MM.1S (cell line): ENCODE measurements around the gene WT1.

Experiments used
- DNase-seq: peaks from one replicate; pipeline ENCODE4 v3.0.0-alpha.2; 2015
- H2AFZ ChIP-seq: fragments of 300-600 bp; sonication (generic); 2 replicates; pipeline ENCODE4 v1.6.0; 2016; ENCODE audit warnings: antibody characterized with exemption, low read length
- H3F3A ChIP-seq: fragments of 300-600 bp; sonication (generic); 2 replicates; pipeline ENCODE4 v1.6.1; 2016; ENCODE audit warnings: mild to moderate bottlenecking, antibody characterized with exemption, low read length, moderate library complexity, mixed read lengths; ENCODE audit not compliant: insufficient read depth
- H3K27ac ChIP-seq: fragments of 300-600 bp; sonication (generic); 2 replicates; pipeline ENCODE4 v1.5.1; 2016; ENCODE audit warnings: mild to moderate bottlenecking, low read length
- H3K27me3 ChIP-seq: fragments of 300-600 bp; sonication (generic); replicated peaks from 2 replicates; pipeline ENCODE4 v1.6.0; 2016; ENCODE audit warnings: low read length; ENCODE audit not compliant: insufficient read depth
- H3K36me3 ChIP-seq: fragments of 300-600 bp; sonication (generic); replicated peaks from 2 replicates; pipeline ENCODE4 v1.6.1; 2016; ENCODE audit warnings: mild to moderate bottlenecking, low read length, mixed read lengths; ENCODE audit not compliant: insufficient read depth
- H3K4me1 ChIP-seq: fragments of 300-600 bp; sonication (generic); 2 replicates; pipeline ENCODE4 v1.6.1; 2016; ENCODE audit warnings: low read length, mixed read lengths
- H3K4me2 ChIP-seq: fragments of 300-600 bp; sonication (generic); 2 replicates; pipeline ENCODE4 v1.6.0; 2016; ENCODE audit warnings: low read depth, low read length
- H3K4me3 ChIP-seq: fragments of 300-600 bp; sonication (generic); 2 replicates; pipeline ENCODE4 v1.5.1; 2016; ENCODE audit warnings: low read length, mixed read lengths
- H3K79me2 ChIP-seq: fragments of 300-600 bp; sonication (generic); 2 replicates; pipeline ENCODE4 v1.6.1; 2016; ENCODE audit warnings: mixed run types, low read length, mixed read lengths
- H3K9ac ChIP-seq: fragments of 300-600 bp; sonication (generic); 2 replicates; pipeline ENCODE4 v1.6.1; 2016; ENCODE audit warnings: low read length, mixed read lengths
- H3K9me2 ChIP-seq: fragments of 300-600 bp; sonication (generic); replicated peaks from 2 replicates; pipeline ENCODE4 v1.6.1; 2016; ENCODE audit warnings: mild to moderate bottlenecking, low read length, mixed read lengths; ENCODE audit not compliant: insufficient read depth
- H3K9me3 ChIP-seq: fragments of 300-600 bp; sonication (generic); replicated peaks from 2 replicates; pipeline ENCODE4 v1.6.1; 2016; ENCODE audit warnings: mild to moderate bottlenecking, low read length, mixed read lengths; ENCODE audit not compliant: insufficient read depth
- H4K20me1 ChIP-seq: fragments of 300-600 bp; sonication (generic); 2 replicates; pipeline ENCODE4 v1.6.1; 2016; ENCODE audit warnings: mild to moderate bottlenecking, low read length, moderate library complexity, mixed read lengths; ENCODE audit not compliant: insufficient read depth
- EZH2 ChIP-seq: fragments of 300-600 bp; sonication (generic); optimal IDR thresholded peaks from 2 replicates; pipeline ENCODE3; 2017; ENCODE audit warnings: low read depth, mild to moderate bottlenecking, antibody characterized with exemption, low read length, mixed read lengths
- EZH2phosphoT487 ChIP-seq: fragments of 300-600 bp; sonication (generic); IDR thresholded peaks from 2 replicates; pipeline ENCODE4 v1.6.1; 2018; ENCODE audit warnings: antibody characterized with exemption, low read length
- TF ChIP-seq, protein P1 (sequence below): fragments of 300-600 bp; sonication (generic); IDR thresholded peaks from 2 replicates; pipeline ENCODE4 v1.5.1; 2016; ENCODE audit warnings: antibody characterized with exemption, low read length, mixed read lengths

Gene WT1

GRCh38 chr11:32387411-32387810, 47.9 kb downstream of the WT1 start:
- no peaks in the 10 kb centered on the region for H3F3A ChIP-seq
- H3K27ac ChIP-seq = no peak overlapping the region
- H3K79me2 ChIP-seq = no peaks in the 10 kb centered on the region
- H3K36me3 ChIP-seq = no peaks in the 10 kb centered on the region
- no peaks in the 10 kb centered on the region for H3K4me1 ChIP-seq
- no peak for DNase-seq
- no peak for TF ChIP-seq EZH2phosphoT487
- TF ChIP-seq, protein P1, sequence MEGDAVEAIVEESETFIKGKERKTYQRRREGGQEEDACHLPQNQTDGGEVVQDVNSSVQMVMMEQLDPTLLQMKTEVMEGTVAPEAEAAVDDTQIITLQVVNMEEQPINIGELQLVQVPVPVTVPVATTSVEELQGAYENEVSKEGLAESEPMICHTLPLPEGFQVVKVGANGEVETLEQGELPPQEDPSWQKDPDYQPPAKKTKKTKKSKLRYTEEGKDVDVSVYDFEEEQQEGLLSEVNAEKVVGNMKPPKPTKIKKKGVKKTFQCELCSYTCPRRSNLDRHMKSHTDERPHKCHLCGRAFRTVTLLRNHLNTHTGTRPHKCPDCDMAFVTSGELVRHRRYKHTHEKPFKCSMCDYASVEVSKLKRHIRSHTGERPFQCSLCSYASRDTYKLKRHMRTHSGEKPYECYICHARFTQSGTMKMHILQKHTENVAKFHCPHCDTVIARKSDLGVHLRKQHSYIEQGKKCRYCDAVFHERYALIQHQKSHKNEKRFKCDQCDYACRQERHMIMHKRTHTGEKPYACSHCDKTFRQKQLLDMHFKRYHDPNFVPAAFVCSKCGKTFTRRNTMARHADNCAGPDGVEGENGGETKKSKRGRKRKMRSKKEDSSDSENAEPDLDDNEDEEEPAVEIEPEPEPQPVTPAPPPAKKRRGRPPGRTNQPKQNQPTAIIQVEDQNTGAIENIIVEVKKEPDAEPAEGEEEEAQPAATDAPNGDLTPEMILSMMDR = no peak
- H3K27me3 ChIP-seq = no peaks in the 10 kb centered on the region
- no peaks in the 10 kb centered on the region for H3K9me2 ChIP-seq
- no peaks in the 10 kb centered on the region for H4K20me1 ChIP-seq
- H3K4me3 ChIP-seq = no peak overlapping the region
- no peak overlapping the region for H3K4me2 ChIP-seq
- no peak overlapping the region for H2AFZ ChIP-seq
- H3K9me3 ChIP-seq = no peaks in the 10 kb centered on the region
- no peak overlapping the region for H3K9ac ChIP-seq

DNA sequence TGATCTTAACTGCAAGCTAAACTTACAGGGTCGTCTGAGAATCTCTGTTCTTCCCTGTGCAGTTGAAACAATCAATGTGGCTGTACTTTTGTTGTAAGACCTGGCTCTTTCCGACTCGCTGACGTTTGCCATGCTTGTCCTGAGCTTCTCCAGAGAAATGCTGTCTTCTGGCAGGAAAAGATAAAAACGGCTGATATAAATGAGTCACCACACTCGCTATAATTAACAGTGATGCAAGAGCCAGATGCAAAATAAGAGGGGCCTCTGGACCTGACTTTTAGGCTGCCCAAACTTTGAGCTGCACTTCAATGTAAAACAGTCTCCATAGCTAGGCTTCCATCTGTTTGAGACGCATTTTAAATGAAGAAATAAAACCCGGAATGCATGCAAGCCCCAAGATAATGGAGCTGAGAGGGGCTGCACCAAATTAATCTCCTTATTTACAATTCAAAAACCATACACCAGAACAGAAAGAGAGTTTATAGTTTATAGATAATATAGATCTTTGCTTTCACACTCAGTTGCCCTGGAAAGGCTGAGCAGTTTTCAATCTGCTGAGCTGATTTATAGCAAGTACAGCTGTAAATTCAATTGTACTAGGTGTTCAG, 48.5 kb downstream of the WT1 start:
- Histone ChIP-seq H3K9ac (no peak overlapping the region), H3K9me2 (no peaks in the 10 kb centered on the region), H3F3A (no peaks in the 10 kb centered on the region), H3K79me2 (no peaks in the 10 kb centered on the region), H2AFZ (no peak overlapping the region), H3K4me1 (no peaks in the 10 kb centered on the region), H3K9me3 (no peaks in the 10 kb centered on the region), H3K27me3 (no peaks in the 10 kb centered on the region), H4K20me1 (no peaks in the 10 kb centered on the region), H3K27ac (no peak overlapping the region), H3K36me3 (no peaks in the 10 kb centered on the region), H3K4me3 (no peak overlapping the region), H3K4me2 (no peak overlapping the region)
- TF ChIP-seq EZH2phosphoT487 (no peak), EZH2 (no peak)
- TF ChIP-seq, protein P1 = no peak
- no peak for DNase-seq

- no peaks in the 10 kb centered on the region for H3K9me3 ChIP-seq
- H3K27me3 ChIP-seq = no peaks in the 10 kb centered on the region
- no peaks in the 10 kb centered on the region for H4K20me1 ChIP-seq
- no peak for TF ChIP-seq EZH2phosphoT487
- TF ChIP-seq, protein P1 = peak; percentile 36
- no peak for TF ChIP-seq EZH2
- no peak overlapping the region for H3K9ac ChIP-seq
- H3K4me2 ChIP-seq = no peak overlapping the region
- no peaks in the 10 kb centered on the region for H3F3A ChIP-seq
- H2AFZ ChIP-seq = no peak overlapping the region
- no peaks in the 10 kb centered on the region for H3K4me1 ChIP-seq
- no peaks in the 10 kb centered on the region for H3K9me2 ChIP-seq
- no peak overlapping the region for H3K4me3 ChIP-seq
- no peaks in the 10 kb centered on the region for H3K79me2 ChIP-seq
- peak; percentile 27 for DNase-seq
- no peak overlapping the region for H3K27ac ChIP-seq
- no peaks in the 10 kb centered on the region for H3K36me3 ChIP-seq
Measured at GRCh38 chr11:32385998-32386397, 49.3 kb downstream of the WT1 start.
